Measurements from ENCODE around the gene UNK. TPM values are rescaled to one million over a fixed set of nuclear protein-coding genes. Genes with fewer than 3 reads are reported as not detected.

Gene UNK
- total and polyA plus RNA-seq, 2 of the 13 experiments (the other 11 are each of a cell fraction or from before 2014, with no cell fraction given), result 31.6 to 33.0 TPM

- TF ChIP-seq ZNF574 (CRISPR knock-in tag; IDR thresholded peaks at IDR 0.05) (0 out of 2 replicates have a peak, but pooled peaks have one; percentile 14), ZNF792 (CRISPR knock-in tag; IDR thresholded peaks at IDR 0.05) (0 out of 2 replicates have a peak, but pooled peaks have one; percentile 26), ELK4 (CRISPR knock-in tag; IDR thresholded peaks at IDR 0.05; ENCODE audit: borderline replicate concordance) (no peak), ZNF468 (CRISPR knock-in tag; IDR thresholded peaks at IDR 0.05) (0 out of 2 replicates have a peak, but pooled peaks have one; percentile 42), HNRNPL (IDR thresholded peaks at IDR 0.05; ENCODE audit: low read depth, low read length) (peak; percentile 89), ZNF687 (CRISPR knock-in tag; IDR thresholded peaks at IDR 0.05) (peak; percentile 76), KDM5B (CRISPR knock-in tag; IDR thresholded peaks at IDR 0.05; ENCODE audit: borderline replicate concordance) (peak; percentile 43; the same call in 1 of the 2 replicates), ZNF441 (CRISPR knock-in tag; IDR thresholded peaks at IDR 0.05; ENCODE audit: borderline replicate concordance) (peak; percentile 52; the same call in 1 of the 2 replicates), FOXO1 (CRISPR knock-in tag; IDR thresholded peaks at IDR 0.05) (peak; percentile 30; the same call in 1 of the 2 replicates), ZNF768 (CRISPR knock-in tag; IDR thresholded peaks at IDR 0.05) (0 out of 2 replicates have a peak, but pooled peaks have one; percentile 13), TERF1 (CRISPR knock-in tag; IDR thresholded peaks at IDR 0.05) (0 out of 2 replicates have a peak, but pooled peaks have one; percentile 33), NR3C1 (CRISPR knock-in tag; IDR thresholded peaks at IDR 0.05) (no peak), ZNF275 (CRISPR knock-in tag; IDR thresholded peaks at IDR 0.05; ENCODE audit: borderline replicate concordance) (0 out of 2 replicates have a peak, but pooled peaks have one; percentile 57), FOXA3 (CRISPR knock-in tag; IDR thresholded peaks at IDR 0.05) (peak; percentile 16; the same call in 1 of the 2 replicates), IRF9 (CRISPR knock-in tag; IDR thresholded peaks at IDR 0.05; ENCODE audit: borderline replicate concordance) (peak; percentile 76; the same call in 1 of the 2 replicates)
These were observed 44.0 kb upstream of the UNK start (continued) for GRCh38 chr17:75740631-75741077.

Measured in HepG2 (cell line).